SJSA1 (cell line): ENCODE results near the gene AP3S2. TPM values are rescaled to one million over a fixed set of nuclear protein-coding genes. Genes with fewer than 3 reads are reported as not detected.
A peak's percentile ranks its signal among the peaks of the same experiment; 100 is the strongest.
"Not testable (repeated sequence)": the region's sequence is repeated elsewhere in the genome, so short reads cannot be mapped to it uniquely, and the experiment has no call there.

Experiments used
- DNase-seq, 2 experiments: peaks; one replicate each; pipeline ENCODE4 v3.0.0-alpha.2; 2015 to 2020; ENCODE audit warnings: low spot score in 2 of 2, low read depth in 1 of 2
- H3K27ac ChIP-seq: fragments of 250-450 bp; sonication (Bioruptor Pico); 2 replicates; pipeline ENCODE4 v1.5.1; 2020; ENCODE audit warnings: mild to moderate bottlenecking, moderate library complexity
- H3K27me3 ChIP-seq: fragments of 250-450 bp; sonication (Bioruptor Pico); replicated peaks from 2 replicates; pipeline ENCODE4 v1.5.1; 2020; ENCODE audit warnings: mild to moderate bottlenecking, moderate library complexity
- H3K36me3 ChIP-seq: fragments of 250-450 bp; sonication (Bioruptor Pico); 2 replicates; pipeline ENCODE4 v1.5.1; 2020; ENCODE audit warnings: mild to moderate bottlenecking
- H3K4me1 ChIP-seq: fragments of 250-450 bp; sonication (Bioruptor Pico); replicated peaks from 2 replicates; pipeline ENCODE4 v1.6.1; 2021; ENCODE audit warnings: mild to moderate bottlenecking
- H3K4me3 ChIP-seq: fragments of 250-450 bp; sonication (Bioruptor Pico); 2 replicates; pipeline ENCODE4 v1.5.1; 2020; ENCODE audit warnings: mild to moderate bottlenecking
- H3K9me3 ChIP-seq: fragments of 250-450 bp; sonication (Bioruptor Pico); replicated peaks from 2 replicates; pipeline ENCODE4 v1.5.1; 2020; ENCODE audit warnings: mild to moderate bottlenecking
- total RNA-seq: library from RNA; depleted of rRNA; stranded (reverse); fragments of >200 nt; shearing (Covaris generic); gene quantifications from 2 replicates; pipeline ENCODE4 v1.2.3, GENCODE V29; 2014

AP3S2 gene
- total RNA-seq, 1 experiment from 2014 or later = 59.2 TPM

DNA sequence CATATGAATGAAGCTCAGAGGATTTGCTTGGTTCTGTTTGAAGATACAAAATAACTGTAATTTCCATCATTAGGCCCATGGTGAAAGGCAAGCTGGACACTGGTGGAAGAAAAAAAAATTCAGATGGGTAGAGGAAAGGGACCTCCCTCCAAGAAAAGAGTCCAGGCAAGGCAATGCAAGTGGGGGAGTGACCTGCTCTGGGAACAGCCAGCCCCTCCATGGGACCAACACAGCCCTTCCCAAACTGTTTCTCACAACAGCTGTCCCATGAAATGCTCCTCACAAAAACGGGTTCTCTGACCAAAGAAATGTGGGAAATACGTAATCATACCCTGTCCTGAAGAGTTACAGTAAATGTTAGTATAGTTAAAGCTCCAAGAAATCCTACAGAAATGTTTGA lies 4.4 kb upstream of the AP3S2 start:
- Histone ChIP-seq H3K4me3 (no peak overlapping the region), H3K4me1 (no peaks in the 10 kb centered on the region), H3K9me3 (no peaks in the 10 kb centered on the region), H3K27me3 (no peaks in the 10 kb centered on the region), H3K36me3 (peaks cover 14% of the 10 kb centered on the region), H3K27ac (no peak overlapping the region)
- no peak for DNase-seq

DNA sequence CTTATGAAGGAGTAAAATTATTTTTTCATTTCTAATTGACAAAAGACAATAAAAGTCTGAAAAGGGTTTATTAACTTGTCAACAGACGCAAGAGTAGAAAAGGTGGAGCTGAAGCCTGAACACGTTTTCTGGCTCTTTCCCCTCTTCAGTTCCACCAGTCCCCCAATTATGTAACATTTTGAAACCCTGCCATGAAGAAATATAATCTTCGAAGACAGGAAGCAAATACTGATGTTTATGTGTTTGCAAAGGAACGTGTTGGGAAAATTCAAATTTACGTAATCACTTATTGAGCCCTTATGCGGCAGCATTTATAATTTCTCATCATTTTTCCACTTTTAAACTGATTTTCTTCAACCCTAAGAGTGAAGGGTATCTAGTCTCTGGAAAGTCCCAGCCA lies 767 bp downstream of the AP3S2 start:
- DNase-seq = no peak
- Histone ChIP-seq H3K4me1 (no peaks in the 10 kb centered on the region), H3K36me3 (peaks cover 13% of the 10 kb centered on the region), H3K4me3 (peak overlapping the region; percentile 69), H3K27me3 (no peaks in the 10 kb centered on the region), H3K9me3 (no peaks in the 10 kb centered on the region), H3K27ac (peak overlapping the region; percentile 59)

DNA sequence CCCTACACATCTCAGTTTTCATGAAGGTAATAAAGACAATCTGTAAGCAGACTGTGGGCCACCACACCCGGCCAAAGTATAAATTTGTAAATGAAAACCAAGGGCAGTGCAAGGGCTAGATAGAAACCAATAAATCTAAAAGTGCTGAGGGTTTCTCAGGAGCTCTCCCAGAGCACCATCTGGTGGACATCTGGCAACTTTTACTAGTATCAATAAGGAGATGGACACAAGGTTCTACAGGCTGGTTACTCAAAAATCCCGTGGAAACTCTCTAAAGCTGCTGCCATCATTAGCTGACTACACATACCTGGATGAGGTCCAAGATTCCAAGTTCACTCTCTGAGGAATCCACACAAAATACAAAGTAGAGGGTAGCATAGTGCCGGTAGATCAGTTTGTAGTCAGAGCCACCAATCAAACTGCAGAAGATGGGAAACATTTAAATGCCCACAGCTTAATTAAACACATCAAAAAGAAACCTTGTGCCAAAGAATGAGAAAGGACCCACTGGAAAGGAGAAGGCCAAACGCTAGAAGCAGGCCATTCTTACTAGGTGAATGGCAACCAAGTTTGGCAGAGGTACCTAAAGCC lies 5.5 kb downstream of the AP3S2 start:
- Histone ChIP-seq H3K27me3 (no peaks in the 10 kb centered on the region), H3K27ac (no peak overlapping the region), H3K4me3 (no peak overlapping the region), H3K36me3 (peaks cover 43% of the 10 kb centered on the region), H3K4me1 (no peaks in the 10 kb centered on the region), H3K9me3 (no peaks in the 10 kb centered on the region)
- DNase-seq = peak in 1 of 2 experiments; percentile 9

DNA sequence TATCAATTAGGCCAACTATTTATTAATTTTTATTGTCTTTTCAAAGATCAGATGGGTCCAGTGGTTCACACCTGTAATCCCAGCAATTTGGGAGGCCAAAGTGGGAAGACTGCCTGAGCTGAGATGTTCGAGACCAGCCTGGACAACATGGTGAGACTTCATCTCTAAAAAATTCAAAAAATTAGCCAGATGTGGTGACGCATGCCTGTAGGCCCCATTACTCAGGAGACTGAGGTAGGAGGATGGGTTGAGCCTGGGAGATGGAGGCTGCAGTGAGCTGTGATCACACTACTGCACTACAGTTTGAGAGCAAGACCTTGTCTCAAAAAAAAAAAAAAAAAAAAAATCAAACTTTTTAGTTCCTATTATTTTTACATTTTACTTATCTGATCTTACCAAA lies 8.2 kb downstream of the AP3S2 start:
- no peak overlapping the region for H3K27ac ChIP-seq
- H3K4me3 ChIP-seq = no peak overlapping the region
- H3K27me3 ChIP-seq = no peaks in the 10 kb centered on the region
- H3K9me3 ChIP-seq = no peaks in the 10 kb centered on the region
- no peak for DNase-seq
- H3K36me3 ChIP-seq = peaks cover 47% of the 10 kb centered on the region
- H3K4me1 ChIP-seq = no peaks in the 10 kb centered on the region

DNA sequence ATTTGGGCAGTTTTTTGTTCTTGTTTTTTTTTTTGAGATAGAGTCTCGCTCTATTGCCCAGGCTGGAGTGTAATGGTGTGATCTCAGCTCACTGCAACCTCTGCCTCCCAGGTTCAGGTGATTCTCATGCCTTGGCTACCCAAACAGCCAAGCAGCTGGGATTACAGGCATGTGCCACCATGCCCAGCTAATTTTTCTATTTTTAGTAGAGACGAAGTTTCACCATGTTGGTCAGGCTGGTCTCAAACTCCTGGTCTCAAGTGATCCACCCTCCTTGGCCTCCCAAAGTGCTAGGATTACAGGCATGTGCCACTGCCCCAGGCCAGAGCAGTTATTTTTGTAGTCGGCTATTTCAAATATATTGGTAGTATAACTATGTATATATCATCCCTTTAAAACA lies 8.6 kb downstream of the AP3S2 start:
- not testable (repeated sequence) for H3K4me3 ChIP-seq, H3K27me3 ChIP-seq, H3K9me3 ChIP-seq, H3K27ac ChIP-seq, DNase-seq, H3K4me1 ChIP-seq
- H3K36me3 ChIP-seq = peaks cover 47% of the 10 kb centered on the region

DNA sequence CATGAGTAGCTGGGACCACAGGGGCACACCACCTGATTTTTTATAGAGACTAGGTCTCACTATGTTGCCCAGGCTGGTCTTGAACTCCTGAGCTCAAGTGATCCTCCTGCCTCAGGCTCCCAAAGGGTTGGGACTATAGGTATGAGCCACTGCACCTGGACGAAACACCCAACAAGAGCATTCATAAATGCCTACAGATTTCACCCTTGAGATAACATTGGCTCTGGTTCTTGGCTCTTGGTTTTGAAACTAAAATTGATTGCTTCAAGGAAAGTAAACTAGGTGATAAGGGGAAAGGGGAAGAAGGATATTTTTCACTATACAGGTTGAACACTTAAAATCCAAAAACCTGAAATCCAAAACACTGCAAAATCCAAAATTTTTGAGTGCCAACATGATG lies 10.3 kb downstream of the AP3S2 start:
- H3K27me3 ChIP-seq = no peaks in the 10 kb centered on the region
- no peaks in the 10 kb centered on the region for H3K9me3 ChIP-seq
- no peak overlapping the region for H3K4me3 ChIP-seq
- H3K27ac ChIP-seq = no peak overlapping the region
- no peaks in the 10 kb centered on the region for H3K4me1 ChIP-seq
- peaks cover 42% of the 10 kb centered on the region for H3K36me3 ChIP-seq
- no peak for DNase-seq

DNA sequence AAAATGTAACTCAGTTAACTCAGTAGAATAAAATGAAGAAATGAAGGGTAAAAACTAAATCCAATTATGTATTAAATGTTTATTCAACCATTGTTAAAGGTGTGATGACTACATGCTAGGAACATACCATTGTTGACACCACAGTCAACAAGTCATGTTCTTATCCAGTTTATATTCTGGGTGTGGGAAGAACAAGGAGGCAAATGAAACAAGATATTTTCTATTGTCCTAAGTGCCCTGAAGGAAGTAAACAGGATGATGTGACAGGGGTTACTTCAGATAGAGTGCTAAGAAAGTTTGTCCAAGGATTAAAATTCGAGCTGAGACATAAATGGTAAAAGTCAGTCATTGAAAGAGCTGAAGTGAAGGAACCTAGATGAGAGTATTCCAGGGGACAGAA lies 13.1 kb downstream of the AP3S2 start:
- H3K36me3 ChIP-seq = peaks cover 37% of the 10 kb centered on the region
- H3K4me1 ChIP-seq = no peaks in the 10 kb centered on the region
- DNase-seq = no peak
- no peak overlapping the region for H3K4me3 ChIP-seq
- H3K27me3 ChIP-seq = no peaks in the 10 kb centered on the region
- H3K9me3 ChIP-seq = no peaks in the 10 kb centered on the region
- H3K27ac ChIP-seq = no peak overlapping the region

DNA sequence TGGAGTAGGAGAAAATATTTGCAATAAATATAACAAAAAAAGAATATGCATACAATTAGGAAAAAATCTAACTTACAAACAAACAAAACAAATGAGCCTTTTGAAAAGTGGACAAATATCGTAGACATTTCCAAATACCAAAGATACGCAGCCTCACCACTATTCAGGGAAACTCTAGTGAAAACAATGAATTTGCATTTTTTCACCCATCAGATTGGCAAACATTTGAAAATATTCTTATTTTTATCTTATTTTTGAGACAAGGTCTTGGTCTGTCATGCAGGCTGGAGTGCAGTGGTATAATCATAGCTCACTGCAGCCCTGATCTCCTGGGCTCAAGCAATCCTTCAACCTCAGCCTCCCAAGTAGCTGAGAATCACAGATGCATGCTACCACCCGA lies 15.5 kb downstream of the AP3S2 start:
- Histone ChIP-seq H3K4me3 (no peak overlapping the region), H3K4me1 (no peaks in the 10 kb centered on the region)

DNA sequence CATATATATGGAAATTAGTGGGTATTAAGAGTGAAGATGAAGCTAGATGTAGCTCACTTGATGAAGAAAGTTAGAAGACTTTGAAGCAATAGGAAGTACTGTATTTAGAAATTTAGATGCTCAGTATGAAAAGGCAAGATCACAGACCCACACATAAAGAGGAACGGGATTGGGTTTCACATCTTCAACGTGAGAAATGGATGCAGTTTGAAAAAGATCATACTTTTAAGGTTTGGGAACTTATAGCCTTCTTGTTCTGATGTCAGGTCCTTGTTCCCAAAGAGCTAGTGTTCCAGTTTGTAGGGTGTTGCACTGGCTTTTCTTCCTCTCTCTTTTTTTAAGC lies 16.7 kb downstream of the AP3S2 start:
- no peak for DNase-seq
- Histone ChIP-seq H3K27me3 (no peaks in the 10 kb centered on the region), H3K36me3 (peaks cover 29% of the 10 kb centered on the region), H3K27ac (no peak overlapping the region), H3K4me1 (no peaks in the 10 kb centered on the region), H3K9me3 (no peaks in the 10 kb centered on the region), H3K4me3 (no peak overlapping the region)

More for the DNA sequence above, 15.5 kb downstream of the AP3S2 start:
- Histone ChIP-seq H3K27ac (no peak overlapping the region), H3K36me3 (peaks cover 34% of the 10 kb centered on the region), H3K9me3 (no peaks in the 10 kb centered on the region), H3K27me3 (no peaks in the 10 kb centered on the region)
- no peak for DNase-seq

DNA sequence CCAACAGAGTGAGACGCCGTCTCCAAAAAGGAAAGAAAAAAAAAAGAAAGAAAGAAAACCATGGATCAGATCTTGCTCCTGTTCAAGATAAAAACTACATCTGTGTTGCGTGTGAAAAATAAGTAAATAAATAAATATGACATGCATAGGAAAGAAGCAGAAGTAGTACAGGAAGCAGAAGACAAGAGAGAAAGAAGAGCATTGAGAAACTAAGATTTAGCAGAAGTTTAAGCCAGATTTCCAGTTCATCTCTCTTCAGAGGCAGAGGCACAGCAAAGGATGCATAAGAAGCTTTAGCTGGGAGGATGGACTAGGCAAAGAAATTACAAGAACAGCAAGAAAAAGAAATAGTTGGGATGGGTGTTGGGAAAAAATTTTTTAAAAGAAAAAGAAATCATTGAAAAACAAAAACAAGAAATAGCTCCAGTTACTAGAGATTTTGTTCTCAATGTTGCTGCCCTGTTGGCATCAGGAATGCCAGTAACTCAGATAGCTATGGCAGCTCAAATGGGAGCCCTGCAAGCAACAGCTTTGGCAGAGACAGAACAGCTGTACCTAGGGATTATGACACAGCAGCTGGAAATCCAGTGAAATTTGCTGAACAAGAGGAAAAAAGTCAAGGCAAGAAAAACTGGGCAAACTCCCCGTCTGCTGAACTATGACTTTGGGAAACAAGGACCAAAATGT lies 17.3 kb downstream of the AP3S2 start:
- Histone ChIP-seq H3K36me3 (peaks cover 31% of the 10 kb centered on the region), H3K27me3 (no peaks in the 10 kb centered on the region), H3K9me3 (no peaks in the 10 kb centered on the region), H3K4me1 (no peaks in the 10 kb centered on the region), H3K27ac (no peak overlapping the region), H3K4me3 (no peak overlapping the region)
- no peak for DNase-seq

DNA sequence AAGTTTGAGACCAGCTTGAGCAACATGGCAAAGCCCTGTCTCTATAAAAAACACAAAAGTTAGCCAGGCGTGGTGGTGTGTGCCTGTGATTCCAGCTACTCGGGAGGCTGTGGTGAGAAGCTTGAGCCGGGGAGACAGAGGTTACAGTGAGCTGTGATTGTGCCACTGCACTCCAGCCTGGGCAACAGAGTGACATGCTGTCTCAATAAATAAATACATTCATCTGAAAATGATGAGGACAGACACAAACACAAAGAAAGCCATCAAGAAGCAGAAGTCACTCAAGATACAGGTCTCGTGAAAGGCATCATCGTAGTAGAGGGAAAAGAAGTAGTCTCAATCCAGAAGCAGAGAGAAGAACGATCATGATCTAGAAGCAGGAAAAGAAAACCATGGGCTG lies 18.1 kb downstream of the AP3S2 start:
- Histone ChIP-seq H3K27ac (no peak overlapping the region), H3K4me1 (no peaks in the 10 kb centered on the region), H3K9me3 (no peaks in the 10 kb centered on the region), H3K36me3 (peaks cover 37% of the 10 kb centered on the region), H3K4me3 (no peak overlapping the region), H3K27me3 (no peaks in the 10 kb centered on the region)
- DNase-seq = no peak

DNA sequence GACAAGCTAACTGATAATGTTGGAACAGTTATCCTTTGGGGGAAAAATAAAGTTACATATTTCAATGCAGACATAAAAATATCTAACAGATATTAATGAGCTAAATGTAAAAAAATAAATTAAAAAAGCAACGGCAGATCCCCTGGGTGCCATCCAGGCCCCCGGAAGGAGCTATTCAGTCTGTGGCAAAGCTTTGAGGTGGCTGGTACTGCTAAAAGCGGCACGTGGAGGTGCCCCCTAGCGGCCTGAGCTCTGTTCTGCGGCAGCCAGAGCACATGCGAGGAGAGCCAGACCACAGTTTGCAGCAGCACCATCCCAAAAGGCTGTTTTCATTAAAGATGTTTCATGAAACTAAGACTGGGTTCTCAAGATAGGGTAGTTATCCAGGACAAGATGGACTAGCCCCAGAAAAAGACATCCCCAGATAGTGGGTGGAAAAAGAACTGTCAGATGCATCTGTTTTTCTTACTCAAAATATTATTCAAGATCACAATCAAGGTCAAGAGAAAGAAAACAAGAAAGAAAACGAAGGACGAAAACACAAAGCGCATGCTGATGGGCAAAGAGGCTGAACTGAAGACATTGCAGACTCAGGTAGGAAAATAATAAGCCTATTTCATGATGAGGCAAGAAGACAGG lies 18.7 kb downstream of the AP3S2 start:
- Histone ChIP-seq H3K4me3 (no peak overlapping the region), H3K4me1 (no peaks in the 10 kb centered on the region), H3K27ac (no peak overlapping the region), H3K27me3 (no peaks in the 10 kb centered on the region), H3K36me3 (peaks cover 44% of the 10 kb centered on the region), H3K9me3 (no peaks in the 10 kb centered on the region)
- DNase-seq = peak; percentile 62 to 74

DNA sequence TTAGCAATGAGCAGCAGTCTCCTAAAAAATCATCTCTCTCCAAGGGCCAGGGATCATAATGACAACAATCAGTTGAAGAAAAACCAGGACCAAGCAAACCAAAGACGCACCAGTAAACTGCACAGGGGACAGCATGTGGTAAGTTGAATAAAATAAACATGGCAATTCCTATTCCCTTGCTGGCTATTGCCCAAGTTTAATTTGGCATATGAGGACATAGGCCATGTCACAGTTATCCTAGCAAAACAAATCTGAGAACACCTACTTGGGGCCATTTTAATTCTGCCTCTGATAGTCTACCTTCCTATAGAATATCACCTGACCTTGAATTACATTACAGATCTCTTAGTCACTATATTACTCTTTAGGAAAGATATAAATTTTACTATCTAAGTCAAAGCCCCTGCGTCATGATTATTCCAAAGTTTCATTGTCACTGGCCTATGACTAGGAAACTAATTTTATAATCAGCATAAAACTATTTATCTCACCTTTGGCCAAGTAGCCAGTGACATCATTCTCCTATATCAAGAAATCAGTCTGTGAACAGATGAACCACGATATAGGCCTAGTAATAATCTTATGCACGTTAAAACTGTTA lies 23.0 kb downstream of the AP3S2 start:
- Histone ChIP-seq H3K36me3 (peaks cover 30% of the 10 kb centered on the region), H3K4me1 (no peaks in the 10 kb centered on the region), H3K27me3 (no peaks in the 10 kb centered on the region), H3K27ac (no peak overlapping the region), H3K9me3 (no peaks in the 10 kb centered on the region), H3K4me3 (no peak overlapping the region)
- DNase-seq = no peak

DNA sequence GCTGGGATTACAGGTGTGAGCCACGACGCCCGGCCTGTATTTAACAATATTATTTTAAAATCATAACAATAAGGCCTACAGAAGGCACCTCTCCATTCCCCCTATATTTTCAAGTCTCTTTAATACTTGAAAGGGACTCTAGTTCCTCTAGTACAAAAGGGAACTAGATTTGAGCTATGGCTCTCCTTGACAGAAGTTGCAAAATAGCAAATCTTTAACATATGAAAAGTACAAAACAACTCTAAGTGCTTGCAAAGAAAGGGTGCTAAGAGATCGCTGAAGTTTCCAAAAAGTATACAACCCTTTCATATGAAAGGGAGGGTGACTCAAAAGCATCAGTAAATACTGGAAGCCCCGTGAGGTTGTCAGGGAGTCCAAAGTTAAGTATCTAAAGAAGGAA lies 23.8 kb downstream of the AP3S2 start:
- Histone ChIP-seq H3K4me3 (no peak overlapping the region), H3K36me3 (peaks cover 22% of the 10 kb centered on the region)

More for the DNA sequence above, 23.8 kb downstream of the AP3S2 start:
- H3K9me3 ChIP-seq = no peaks in the 10 kb centered on the region
- no peak overlapping the region for H3K27ac ChIP-seq
- DNase-seq = no peak
- H3K27me3 ChIP-seq = no peaks in the 10 kb centered on the region
- H3K4me1 ChIP-seq = no peaks in the 10 kb centered on the region
